GM12878 (cell line): ENCODE results near the gene SNCAIP. TPM values are rescaled to one million over a fixed set of nuclear protein-coding genes. Genes with fewer than 3 reads are reported as not detected.

Experiments used
- ATAC-seq: fragments of 200-7000 bp; cut with Tn5 transposase; 3 replicates; pipeline ENCODE4 v1.9.1; 2020; ENCODE audit warnings: mild to moderate bottlenecking, moderate library complexity
- BruUV-seq: library from RNA; stranded (reverse); fragments of 400-500 nt; replicated peaks from 2 replicates; lab custom pipeline; 2021; lab: Mats Ljungman, UMichigan
- CTCF ChIA-PET: fragments of 300-600 bp; sonication (Branson Sonifier 250); formaldehyde crosslinking; extraction: SDS; loops from one replicate; lab custom pipeline; 2021; ENCODE audit warnings: inconsistent platforms; lab: Yijun Ruan, JAX
- POLR2A ChIA-PET: fragments of 350-600 bp; formaldehyde crosslinking; extraction: SDS; loops from one replicate; lab custom pipeline; 2021; ENCODE audit warnings: inconsistent platforms; lab: Charles Lee
- RAD21 ChIA-PET: fragments of 300-600 bp; sonication (Branson Sonifier 250); formaldehyde crosslinking; loops from one replicate; lab custom pipeline; 2023; ENCODE audit warnings: antibody characterized with exemption; ENCODE audit not compliant: unreplicated experiment; lab: Charles Lee
- SMC1A ChIA-PET: fragments of 300-600 bp; sonication (Branson Sonifier 250); formaldehyde crosslinking; loops from one replicate; lab custom pipeline; 2023; ENCODE audit not compliant: unreplicated experiment, uncharacterized antibody; lab: Charles Lee
- DNase-seq: peaks from one replicate; pipeline ENCODE4 v3.0.0-alpha.2; 2011; ENCODE audit warnings: low read depth, low spot score
- FAIRE-seq: peaks from 3 replicates; lab custom pipeline; 2011; peaks lifted over from hg19 to GRCh38; lab: Jason Lieb, UNC
- H2AFZ ChIP-seq: 2 replicates; pipeline ENCODE4 v1.6.0; 2011; ENCODE audit warnings: low read depth, low read length, control low read depth; ENCODE audit not compliant: control insufficient read depth
- H3K27ac ChIP-seq: 2 replicates; pipeline ENCODE4 v1.5.1; 2011; ENCODE audit warnings: control low read depth; ENCODE audit not compliant: control insufficient read depth, insufficient read depth
- H3K27me3 ChIP-seq, 2 experiments: replicated peaks in 1 of 2; 2 replicates each; pipeline versions ENCODE4 v1.6.0 to v1.6.1; 2011; ENCODE audit warnings: low read length in 1 of 2; ENCODE audit not compliant: control insufficient read depth in 2 of 2, insufficient read depth in 2 of 2
- H3K36me3 ChIP-seq, 2 experiments: 2 replicates each; pipeline ENCODE4 v1.5.1; 2011; ENCODE audit warnings: low read length in 1 of 2; ENCODE audit not compliant: control insufficient read depth in 2 of 2, insufficient read depth in 2 of 2
- H3K4me1 ChIP-seq: 2 replicates; pipeline ENCODE4 v1.6.1; 2011; ENCODE audit warnings: mild to moderate bottlenecking, low read length, moderate library complexity, mixed read lengths; ENCODE audit not compliant: control insufficient read depth, insufficient read depth
- H3K4me2 ChIP-seq: 2 replicates; pipeline ENCODE4 v1.6.0; 2011; ENCODE audit warnings: control low read depth; ENCODE audit not compliant: control insufficient read depth, insufficient read depth
- H3K4me3 ChIP-seq: fragments of 200-600 bp; sonication (generic); 2 replicates; pipeline ENCODE4 v1.5.1; 2016
- H3K79me2 ChIP-seq: 2 replicates; pipeline ENCODE4 v1.6.0; 2011; ENCODE audit warnings: low read length; ENCODE audit not compliant: control insufficient read depth, insufficient read depth
- H3K9ac ChIP-seq: 2 replicates; pipeline ENCODE4 v1.8.0; 2011; ENCODE audit warnings: low read length, control low read depth, mixed read lengths; ENCODE audit not compliant: control insufficient read depth, insufficient read depth
- H3K9me3 ChIP-seq: replicated peaks from 3 replicates; pipeline ENCODE4 v1.5.1; 2011; ENCODE audit warnings: mild to moderate bottlenecking, low read length; ENCODE audit not compliant: control insufficient read depth, insufficient read depth
- H4K20me1 ChIP-seq: 2 replicates; pipeline ENCODE4 v1.6.0; 2011; ENCODE audit not compliant: control insufficient read depth, insufficient read depth
- CHD2 ChIP-seq: IDR thresholded peaks from 2 replicates; pipeline ENCODE4 v1.6.1; 2011; ENCODE audit warnings: low read depth, low read length, improper control_type of control experiment, borderline replicate concordance
- MTA2 ChIP-seq: fragments of 450-650 bp; IDR thresholded peaks from 2 replicates; pipeline ENCODE4 v1.6.1; 2016; ENCODE audit warnings: low read depth, mild to moderate bottlenecking, moderate library complexity
- PAX8 ChIP-seq: fragments of 450-650 bp; IDR thresholded peaks from 2 replicates; pipeline ENCODE4 v1.6.1; 2017; ENCODE audit warnings: mild to moderate bottlenecking, moderate library complexity
- RFX5 ChIP-seq: IDR thresholded peaks from 2 replicates; pipeline ENCODE4 v1.6.1; 2011; ENCODE audit warnings: low read depth, low read length, improper control_type of control experiment
- SIX5 ChIP-seq: IDR thresholded peaks from 2 replicates; pipeline ENCODE4 v1.6.1; 2011; ENCODE audit warnings: mild to moderate bottlenecking, low read depth, low read length, moderate library complexity; ENCODE audit not compliant: severe bottlenecking
- ZBTB33 ChIP-seq: fragments of 450-650 bp; IDR thresholded peaks from 2 replicates; pipeline ENCODE4 v1.6.1; 2017; ENCODE audit warnings: mild to moderate bottlenecking
- ZNF384 ChIP-seq: IDR thresholded peaks from 2 replicates; pipeline ENCODE4 v1.6.1; 2012; ENCODE audit warnings: low read depth, mild to moderate bottlenecking, low read length, improper control_type of control experiment, borderline replicate concordance
- WGBS: methylation state at CpG from one replicate; pipeline ENCODE4 v1.1.6; 2016; ENCODE audit warnings: low lambda C conversion rate; ENCODE audit not compliant: insufficient replicate concordance, insufficient coverage; ENCODE audit errors: missing lambda C conversion rate; 5-methylcytosine and 5-hydroxymethylcytosine counted together
- in situ Hi-C: fragments of 300-500 bp; cut with MboI; formaldehyde crosslinking; loops from 9 replicates; pipeline ENCODE4 v1.14.3; 2018; ENCODE audit warnings: mixed read lengths
- intact Hi-C: fragments of 100-400 bp; cut with micrococcal nuclease; formaldehyde crosslinking; loops from one replicate; pipeline ENCODE4 v1.14.2; 2022; ENCODE audit not compliant: unreplicated experiment
- polyA plus RNA-seq, 11 experiments: library from polyadenylated mRNA; depleted of rRNA in 4 of 11; unstranded in 6 of 11; stranded (reverse) in 5 of 11; fragments of >200 nt; fragmentation: Nextera tagmentation in 4 of 11; fragmentation: Illumina TruSeq in 1 of 11; extraction: Ambion mirVana in 4 of 11; extraction: Trizol in 1 of 11; gene quantifications; 1 replicate in 1 of 11; 2 replicates in 10 of 11; pipeline versions ENCODE4 v1.2.1 to v1.2.3, GENCODE V29; 2011 to 2016; ENCODE audit warnings: inconsistent platforms in 2 of 11, missing spikeins in 2 of 11, low read depth in 1 of 11
- total RNA-seq, 4 experiments: library from RNA; depleted of rRNA in 3 of 4; stranded (reverse); fragments of >200 nt in 3 of 4; fragmentation: Illumina TruSeq in 1 of 4; extraction: Trizol in 1 of 4; gene quantifications; 2 replicates each; pipeline versions ENCODE4 v1.2.1 to v1.2.3, GENCODE V29; 2013 to 2021

SNCAIP gene
- total and polyA plus RNA-seq, 10 of the 15 experiments (the other 5 are each of a cell fraction or from before 2014, with no cell fraction given): 0.03 to 0.62 (median 0.16) TPM; not detected in 1

- no peak for TF ChIP-seq ZBTB33
- TF ChIP-seq RFX5: no peak
- TF ChIP-seq MTA2: no peak
- TF ChIP-seq PAX8: no peak
- no peak for TF ChIP-seq ZNF384
- TF ChIP-seq SIX5: no peak
These were observed 161.3 kb downstream of the SNCAIP start (continued) for GRCh38 chr5:122473138-122473843.

- 0% methylated on average over 1 of the region's 4 CpGs for WGBS
- FAIRE-seq (no peak), ATAC-seq (no peak), DNase-seq (no peak)
- H3K4me3 ChIP-seq: no peak overlapping the region
- BruUV-seq: no TSS peak
- no peak for TF ChIP-seq CHD2
- no peaks in the 10 kb centered on the region for H3K79me2 ChIP-seq
- H3K36me3 ChIP-seq: no peaks in the 10 kb centered on the region
- CTCF ChIA-PET: interaction anchor here (1.2 kb wide), 1 partner anchor 12 kb away, joined by 4 read pairs; no protein-coding TSS in a partner anchor
- no peaks in the 10 kb centered on the region for H4K20me1 ChIP-seq
- H3K4me1 ChIP-seq: no peaks in the 10 kb centered on the region
- SMC1A ChIA-PET: no interaction called here
- POLR2A ChIA-PET: interaction anchor here (0.6 to 0.7 kb wide), 3 partner anchors 57 to 166 kb away, joined by 3 read pairs; no protein-coding TSS in a partner anchor
- H3K9ac ChIP-seq: no peak overlapping the region
- RAD21 ChIA-PET: no interaction called here
- no peaks in the 10 kb centered on the region for H3K9me3 ChIP-seq
- in situ Hi-C loops: no loop called here
- no peak overlapping the region for H2AFZ ChIP-seq
- intact Hi-C loops: no loop called here
- H3K27me3 ChIP-seq: no peaks in the 10 kb centered on the region; a peak in 1 of 4 replicates
- no peak overlapping the region for H3K27ac ChIP-seq
- H3K4me2 ChIP-seq: no peak overlapping the region
These were observed 161.9 kb downstream of the SNCAIP start for GRCh38 chr5:122473941-122474340.
